HG03064 (cell line): ENCODE measurements around the gene OR8U1.
"Not testable (repeated sequence)": the region's sequence is repeated elsewhere in the genome, so short reads cannot be mapped to it uniquely, and the experiment has no call there.

Source experiments
- ATAC-seq: cut with Tn5 transposase; IDR thresholded peaks from one replicate; pipeline ENCODE4 v1.9.1; 2021; ENCODE audit warnings: low read depth; ENCODE audit not compliant: unreplicated experiment

OR8U1 gene

GRCh38 chr11:56375324-56375723 is at the start of gene OR8U1:
OR8U1 (plus strand) TSS chr11:56375624; CDS start chr11:56375624, 0 bp downstream.
- ATAC-seq, result no peak

DNA sequence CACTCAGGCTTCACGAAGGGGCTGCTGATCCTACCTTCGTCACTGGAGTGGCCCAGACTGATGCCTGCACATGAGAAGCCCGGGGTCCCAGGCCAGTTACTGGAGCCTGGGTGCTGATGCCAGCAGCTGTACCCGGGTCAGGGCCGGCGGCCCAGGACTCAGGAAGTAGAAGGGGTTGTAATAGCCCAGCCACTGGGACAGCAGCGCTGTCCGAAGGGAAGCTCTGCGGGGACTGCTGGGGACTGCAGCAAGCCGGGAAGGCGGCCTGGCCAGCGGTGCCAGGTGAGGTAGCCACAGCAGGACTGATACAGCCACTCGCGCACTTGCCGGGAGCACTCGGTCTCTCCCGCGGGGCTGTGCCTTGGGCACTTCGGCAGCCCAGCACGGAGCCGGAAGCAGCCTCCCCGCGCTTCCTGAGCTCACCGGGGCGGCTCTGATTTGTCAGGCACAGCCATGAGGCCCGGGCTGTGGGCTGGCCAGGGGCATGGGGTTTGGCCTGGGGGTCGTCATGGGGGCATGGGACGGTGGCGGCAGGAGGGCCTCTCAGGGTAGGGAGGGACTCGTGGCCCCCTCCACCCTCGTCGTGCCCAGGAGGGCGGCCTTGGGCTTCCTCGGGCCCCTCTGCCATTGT is 43.4 kb upstream of the OR8U1 start:
- no peak for ATAC-seq

- no peak for ATAC-seq
Observed at GRCh38 chr11:56333156-56333555, 42.3 kb upstream of the OR8U1 start.

GRCh38 chr11:56340289-56340688 is 35.1 kb upstream of the OR8U1 start:
- no peak for ATAC-seq

- no peak for ATAC-seq
Observed at GRCh38 chr11:56345739-56346138, 29.7 kb upstream of the OR8U1 start, which contains the start of gene OR8K1. OR8K1 (plus strand) TSS chr11:56346039; CDS start chr11:56346039, 0 bp downstream.

DNA sequence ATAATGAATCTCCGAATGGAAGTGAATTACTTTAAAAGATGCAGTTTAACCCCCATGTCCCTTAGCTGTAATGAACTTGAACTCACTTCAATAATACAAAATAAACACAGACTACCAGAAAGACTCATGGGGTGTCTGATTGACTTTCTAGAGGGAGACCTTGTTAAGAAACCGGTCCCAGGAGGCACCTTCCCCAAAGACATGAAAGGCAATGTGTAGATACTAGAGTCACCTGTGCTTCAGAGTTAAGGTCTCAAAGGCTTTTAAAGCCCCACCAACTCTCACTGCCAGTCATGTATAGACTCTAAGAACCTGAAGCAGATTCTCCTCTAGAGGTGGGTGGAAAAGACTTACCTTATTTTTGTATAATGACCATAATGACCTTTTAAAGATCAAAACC is 21.4 kb upstream of the OR8U1 start, which contains the start of gene OR8J1:
OR8J1 (plus strand) TSS at position 301 of the 400 bp plus-strand sequence. CDS start 5,956 bp downstream, outside the sequence.
- no peak for ATAC-seq

GRCh38 chr11:56380120-56380519 is 4.7 kb downstream of the OR8U1 start:
- ATAC-seq, result no peak

DNA sequence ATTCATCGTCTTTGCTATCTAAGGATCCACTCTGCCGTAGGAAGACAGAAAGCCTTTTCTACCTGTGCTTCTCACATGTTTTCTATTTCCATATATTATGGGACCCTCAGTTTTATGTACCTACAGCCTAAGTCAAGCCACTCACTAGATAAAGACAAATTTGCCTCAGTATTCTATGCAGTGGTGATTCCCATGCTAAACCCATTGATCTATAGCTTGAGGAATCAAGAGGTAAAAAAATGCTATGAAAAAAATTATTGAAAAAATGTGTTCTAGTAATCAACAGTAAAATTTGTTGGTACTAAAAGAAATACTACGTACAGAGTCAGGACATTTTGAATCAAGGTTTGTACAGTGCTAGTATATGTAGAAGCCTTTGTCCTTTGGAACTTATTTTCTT is 19.0 kb downstream of the OR8U1 start:
- ATAC-seq, result no peak

DNA sequence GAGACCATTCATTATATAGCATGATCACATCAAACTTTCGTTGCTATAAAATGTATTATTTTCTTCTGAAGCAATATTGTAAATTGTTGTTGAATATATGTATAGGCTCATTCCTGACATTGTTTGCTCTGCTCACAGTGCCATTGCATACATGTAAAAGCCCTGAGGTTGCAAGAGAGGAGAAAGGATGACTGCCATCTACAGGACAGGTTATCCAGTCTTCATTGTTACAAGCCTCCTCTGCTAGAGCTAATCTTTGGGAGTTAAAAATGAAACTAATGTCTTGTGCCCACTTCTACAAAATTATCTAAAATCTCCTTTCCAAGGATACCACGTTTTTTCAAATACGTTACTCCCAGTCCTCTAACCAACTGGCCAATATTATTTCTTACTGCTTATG is 20.6 kb downstream of the OR8U1 start:
- no peak for ATAC-seq

- ATAC-seq, result not testable (repeated sequence)
Observed at GRCh38 chr11:56401858-56402461, 26.5 kb downstream of the OR8U1 start.

- no peak for ATAC-seq
Observed at GRCh38 chr11:56404393-56404792, 29.0 kb downstream of the OR8U1 start.

GRCh38 chr11:56410801-56411200 is 35.4 kb downstream of the OR8U1 start:
- ATAC-seq, result no peak

DNA sequence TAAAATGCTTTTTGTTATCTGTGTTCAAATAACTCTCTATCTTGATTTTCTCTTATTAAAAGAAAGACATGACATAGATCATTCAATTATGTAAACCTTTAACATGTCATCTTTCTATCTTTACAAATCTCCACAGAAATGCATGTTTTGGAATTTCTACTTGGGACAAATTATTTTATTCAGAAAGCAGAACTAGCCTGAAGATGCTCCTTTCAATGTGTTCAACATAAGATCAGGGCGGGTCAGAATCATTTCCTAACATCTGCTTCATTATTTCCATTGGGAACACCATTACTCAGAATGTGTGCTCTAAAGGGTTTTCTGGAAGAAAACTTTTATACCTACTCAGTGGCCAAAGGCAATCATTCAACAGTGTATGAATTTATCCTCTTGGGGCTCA is 37.0 kb downstream of the OR8U1 start, which contains the start of gene OR5AL1:
OR5AL1 (plus strand) TSS at position 301 of the 400 bp plus-strand sequence.
- no peak for ATAC-seq
